Occipital lobe (tissue), 2 donors: ENCODE results near the gene IFNL3. TPM values are rescaled to one million over a fixed set of nuclear protein-coding genes. Genes with fewer than 3 reads are reported as not detected.
"Not testable (repeated sequence)": the region's sequence is repeated elsewhere in the genome, so short reads cannot be mapped to it uniquely, and the experiment has no call there.

Experiments
- DNase-seq: peaks from one replicate; lab custom pipeline; 2025; lab: John Stamatoyannopoulos, UW
- total RNA-seq: library from RNA; depleted of rRNA; stranded (reverse); fragments of >200 nt; gene quantifications from one replicate; pipeline ENCODE4 v1.2.3, GENCODE V29; 2014

Gene IFNL3
- total RNA-seq, 1 donor from 2014 or later, result not detected

- DNase-seq, result no peak
Observed at GRCh38 chr19:39218230-39219007, 26.4 kb downstream of the IFNL3 start.

GRCh38 chr19:39217094-39217493 lies 27.7 kb downstream of the IFNL3 start:
- no peak for DNase-seq

- not testable (repeated sequence) for DNase-seq
Observed at GRCh38 chr19:39215323-39215722, 29.5 kb downstream of the IFNL3 start.

- DNase-seq, result no peak
Observed at GRCh38 chr19:39212375-39212742, 32.4 kb downstream of the IFNL3 start.

GRCh38 chr19:39211731-39212374 lies 33.0 kb downstream of the IFNL3 start:
- DNase-seq, result no peak

- no peak for DNase-seq
Observed at GRCh38 chr19:39209196-39209595, 35.6 kb downstream of the IFNL3 start.

GRCh38 chr19:39208175-39208795 lies 36.5 kb downstream of the IFNL3 start:
- no peak for DNase-seq

- no peak for DNase-seq
Observed at GRCh38 chr19:39207293-39207836, 37.4 kb downstream of the IFNL3 start.

GRCh38 chr19:39206122-39206521 lies 38.7 kb downstream of the IFNL3 start:
- DNase-seq, result no peak

- no peak for DNase-seq
Observed at GRCh38 chr19:39205449-39205764, 39.4 kb downstream of the IFNL3 start.

GRCh38 chr19:39203372-39204341 lies 41.1 kb downstream of the IFNL3 start, which contains the start of gene SYCN:
SYCN (minus strand) TSS chr19:39204263; CDS start chr19:39204254, 9 bp downstream.
- DNase-seq, result no peak

- no peak for DNase-seq
Observed at GRCh38 chr19:39202998-39203355, 41.8 kb downstream of the IFNL3 start.

GRCh38 chr19:39200803-39201115 lies 44.0 kb downstream of the IFNL3 start:
- DNase-seq, result no peak

GRCh38 chr19:39200066-39200802 lies 44.6 kb downstream of the IFNL3 start:
- no peak for DNase-seq

GRCh38 chr19:39199025-39199424 lies 45.8 kb downstream of the IFNL3 start:
- DNase-seq, result no peak

GRCh38 chr19:39197808-39198207 lies 47.0 kb downstream of the IFNL3 start:
- DNase-seq, result no peak

- DNase-seq, result no peak
Observed at GRCh38 chr19:39196860-39197562, 47.8 kb downstream of the IFNL3 start, which contains the start of gene NCCRP1. NCCRP1 (plus strand) TSS chr19:39196964; CDS start chr19:39196983, 19 bp downstream.

GRCh38 chr19:39196320-39196719 lies 48.5 kb downstream of the IFNL3 start:
- DNase-seq, result no peak

- DNase-seq, result no peak
Observed at GRCh38 chr19:39195755-39196154, 49.1 kb downstream of the IFNL3 start.
